ENCODE results near the gene CHST8. TPM values are rescaled to one million over a fixed set of nuclear protein-coding genes. Genes with fewer than 3 reads are reported as not detected.

The CHST8 gene
- total RNA-seq, 1 experiment from 2014 or later: 33.5 TPM

GRCh38 chr19:33638167-33639034 is 16.6 kb downstream of the CHST8 start:
- H3K27me3 Mint-ChIP-seq (ENCODE audit: low read depth): no peaks in the 10 kb centered on the region
- H3K27ac Mint-ChIP-seq: peak overlapping the region; percentile 93
- DNase-seq (ENCODE audit: low spot score) (no peak), ATAC-seq (peak; percentile 65)
- ChIA-PET CTCF (interaction anchor here (0.6 to 2.2 kb wide), 6 partner anchors 13 to 424 kb away, joined by 3 to 8 read pairs (median 4); no protein-coding TSS in a partner anchor), POLR2A (interaction anchor here (1.1 kb wide), 1 partner anchor 16 kb away, joined by 4 read pairs; no protein-coding TSS in a partner anchor)
- TF ChIP-seq ZMAT4 (CRISPR knock-in tag; IDR thresholded peaks at IDR 0.05): peak; percentile 70
- peak; percentile 41; the same call in 1 of the 2 replicates for TF ChIP-seq MAX (CRISPR knock-in tag; IDR thresholded peaks at IDR 0.05)
- peak; percentile 45; the same call in 1 of the 2 replicates for TF ChIP-seq FOXK1 (CRISPR knock-in tag; IDR thresholded peaks at IDR 0.05)
- TF ChIP-seq ESRRA (CRISPR knock-in tag; IDR thresholded peaks at IDR 0.05; ENCODE audit: borderline replicate concordance): peak; percentile 71; the same call in 1 of the 2 replicates
- TF ChIP-seq TEAD1 (CRISPR knock-in tag; IDR thresholded peaks at IDR 0.05): peak; percentile 63; the same call in 1 of the 2 replicates
- no peak for TF ChIP-seq ZNF512 (CRISPR knock-in tag; IDR thresholded peaks at IDR 0.05; ENCODE audit: borderline replicate concordance)
- TF ChIP-seq NFATC4 (CRISPR knock-in tag; IDR thresholded peaks at IDR 0.05): no peak
- peak; percentile 69; the same call in 1 of the 2 replicates for TF ChIP-seq ZNF263 (CRISPR knock-in tag; IDR thresholded peaks at IDR 0.05; ENCODE audit: low read depth)
- H3K36me3 Mint-ChIP-seq: no peaks in the 10 kb centered on the region
- H3K4me1 Mint-ChIP-seq: peaks cover 79% of the 10 kb centered on the region
- peak overlapping the region; percentile 56 for H3K4me3 Mint-ChIP-seq
- no peaks in the 10 kb centered on the region for H3K9me3 Mint-ChIP-seq

- ATAC-seq (no peak), DNase-seq (ENCODE audit: low spot score) (no peak)
- Mint-ChIP-seq H3K27ac (peak overlapping the region; percentile 93), H3K27me3 (ENCODE audit: low read depth) (no peaks in the 10 kb centered on the region), H3K9me3 (no peaks in the 10 kb centered on the region), H3K36me3 (no peaks in the 10 kb centered on the region), H3K4me1 (peaks cover 81% of the 10 kb centered on the region), H3K4me3 (peak overlapping the region; percentile 56)
- POLR2A ChIA-PET: interaction anchor here (0.6 to 1.1 kb wide), 2 partner anchors 17 to 132 kb away, joined by 3 to 4 read pairs; no protein-coding TSS in a partner anchor
- CTCF ChIA-PET: interaction anchor here (1.4 to 2.2 kb wide), 2 partner anchors 14 to 223 kb away, joined by 3 to 8 read pairs; no protein-coding TSS in a partner anchor
- no peak for TF ChIP-seq E2F1 (CRISPR knock-in tag; IDR thresholded peaks at IDR 0.05)
- TF ChIP-seq ZNF121 (CRISPR knock-in tag; IDR thresholded peaks at IDR 0.05): no peak
- TF ChIP-seq FOXK1 (CRISPR knock-in tag; IDR thresholded peaks at IDR 0.05): no peak
- TF ChIP-seq EMX1 (CRISPR knock-in tag; IDR thresholded peaks at IDR 0.05): no peak
- TF ChIP-seq HMGA2 (CRISPR knock-in tag; IDR thresholded peaks at IDR 0.05): no peak
- no peak for TF ChIP-seq CREM (CRISPR knock-in tag; IDR thresholded peaks at IDR 0.05)
- TF ChIP-seq JAZF1 (CRISPR knock-in tag; IDR thresholded peaks at IDR 0.05): no peak
- TF ChIP-seq ZNF219 (CRISPR knock-in tag; IDR thresholded peaks at IDR 0.05; ENCODE audit: borderline replicate concordance): no peak
- TF ChIP-seq GABPB1 (CRISPR knock-in tag; IDR thresholded peaks at IDR 0.05): no peak
- no peak for TF ChIP-seq AFF4 (CRISPR knock-in tag; IDR thresholded peaks at IDR 0.05; ENCODE audit: borderline replicate concordance)
- no peak for TF ChIP-seq MLX (CRISPR knock-in tag; IDR thresholded peaks at IDR 0.05)
- TF ChIP-seq ESRRA (CRISPR knock-in tag; IDR thresholded peaks at IDR 0.05; ENCODE audit: borderline replicate concordance): no peak
- no peak for TF ChIP-seq USF2 (CRISPR knock-in tag; IDR thresholded peaks at IDR 0.05)
- no peak for TF ChIP-seq ATF6 (CRISPR knock-in tag; IDR thresholded peaks at IDR 0.05)
- no peak for TF ChIP-seq CBFB (CRISPR knock-in tag; IDR thresholded peaks at IDR 0.05; ENCODE audit: low read depth)
Observed at GRCh38 chr19:33639035-33639681, 17.4 kb downstream of the CHST8 start.

All from WTC11 (cell line).